Body of pancreas (tissue), 4 donors: ENCODE data around the gene GPBP1. TPM values are rescaled to one million over a fixed set of nuclear protein-coding genes. Genes with fewer than 3 reads are reported as not detected.
A peak's percentile ranks its signal among the peaks of the same experiment; 100 is the strongest.
"Not testable (repeated sequence)": the region's sequence is repeated elsewhere in the genome, so short reads cannot be mapped to it uniquely, and the experiment has no call there.

Source experiments
- ATAC-seq: fragments of 150-250 bp; one replicate; pipeline ENCODE4 v1.9.1; 2016
- DNase-seq, 4 donors: peaks; one replicate each; pipeline ENCODE4 v3.0.0-alpha.2; 2019
- H3K27ac ChIP-seq, 4 donors: fragments of 200-600 bp; sonication (generic); 1 replicate in 3 of 4; 2 replicates in 1 of 4; pipeline versions ENCODE4 v1.5.1 to v1.6.1; 2016 to 2019; ENCODE audit warnings: mild to moderate bottlenecking in 1 of 4, mixed read lengths in 1 of 4, moderate library complexity in 1 of 4
- H3K27me3 ChIP-seq, 2 donors: fragments of 200-600 bp; sonication (generic); one replicate each; pipeline ENCODE4 v1.6.0; 2016; ENCODE audit warnings: mild to moderate bottlenecking in 1 of 2
- H3K36me3 ChIP-seq, 2 donors: fragments of 200-600 bp; sonication (generic); replicated peaks in 1 of 2; 2 replicates each; pipeline ENCODE4 v1.5.1; 2016; ENCODE audit warnings: low read depth in 2 of 2; ENCODE audit not compliant: insufficient read depth in 1 of 2
- H3K4me1 ChIP-seq: fragments of 200-600 bp; sonication (generic); one replicate; pipeline ENCODE4 v1.6.0; 2016
- H3K4me3 ChIP-seq, 2 donors: fragments of 200-600 bp; sonication (generic); 1 replicate in 1 of 2; 2 replicates in 1 of 2; pipeline ENCODE4 v1.5.1; 2016 to 2019
- H3K9me3 ChIP-seq, 3 donors: fragments of 200-600 bp; sonication (generic); 1 replicate in 2 of 3; 2 replicates in 1 of 3; pipeline ENCODE4 v1.5.1; 2016
- POLR2A ChIP-seq, 3 donors: fragments of 450-650 bp; IDR thresholded peaks; one replicate each; pipeline ENCODE4 v1.6.1; 2016; ENCODE audit warnings: antibody characterized with exemption in 3 of 3, mild to moderate bottlenecking in 2 of 3
- WGBS, 2 donors: methylation state at CpG; one replicate each; pipeline ENCODE4 v1.1.5; 2017; 5-methylcytosine and 5-hydroxymethylcytosine counted together
- intact Hi-C: fragments of 100-400 bp; cut with DNase I; formaldehyde crosslinking; loops from one replicate; pipeline ENCODE4 v1.15.1; 2023
- total RNA-seq, 2 donors: library from RNA; depleted of rRNA; stranded (reverse); fragments of >200 nt; gene quantifications; one replicate each; pipeline ENCODE4 v1.1.0, GENCODE V29; 2016
- TF ChIP-seq, protein P1 (sequence below), 7 experiments: fragments of 450-650 bp in 4 of 7; fragments of 200-600 bp in 3 of 7; sonication (generic) in 3 of 7; IDR thresholded peaks; one replicate each; pipeline ENCODE4 v1.5.1; 2016 to 2019; ENCODE audit warnings: antibody characterized with exemption in 7 of 7

GPBP1 gene
- total RNA-seq, 2 donors from 2014 or later = 53.2 to 67.2 TPM

DNA sequence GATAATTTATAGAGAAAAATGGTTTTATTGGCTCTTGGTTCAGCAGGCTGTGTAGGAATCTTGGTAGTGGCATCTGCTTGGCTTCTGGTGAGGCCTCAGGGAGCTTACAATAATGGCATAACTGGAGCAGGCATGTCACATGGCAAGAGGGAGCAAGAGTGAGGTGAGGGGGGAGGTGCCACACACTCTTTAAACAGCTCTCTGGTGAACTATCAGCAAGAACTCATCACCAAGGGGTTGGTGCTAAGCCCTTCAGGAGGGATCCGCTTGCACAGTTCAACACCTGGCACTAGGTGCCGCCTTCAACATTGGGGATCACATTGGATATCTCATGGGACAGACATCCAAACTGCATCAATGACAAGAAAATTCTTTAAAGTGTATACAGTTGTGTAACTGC, 10.5 kb downstream of the GPBP1 start:
- Histone ChIP-seq H3K36me3 (no peaks in the 10 kb centered on the region), H3K27ac (no peak overlapping the region), H3K4me1 (peaks cover 75% of the 10 kb centered on the region), H3K9me3 (no peaks in the 10 kb centered on the region), H3K27me3 (no peaks in the 10 kb centered on the region), H3K4me3 (no peak overlapping the region)
- no peak for ATAC-seq
- TF ChIP-seq POLR2A (IDR thresholded peaks at IDR 0.05) = no peak
- TF ChIP-seq, protein P1, sequence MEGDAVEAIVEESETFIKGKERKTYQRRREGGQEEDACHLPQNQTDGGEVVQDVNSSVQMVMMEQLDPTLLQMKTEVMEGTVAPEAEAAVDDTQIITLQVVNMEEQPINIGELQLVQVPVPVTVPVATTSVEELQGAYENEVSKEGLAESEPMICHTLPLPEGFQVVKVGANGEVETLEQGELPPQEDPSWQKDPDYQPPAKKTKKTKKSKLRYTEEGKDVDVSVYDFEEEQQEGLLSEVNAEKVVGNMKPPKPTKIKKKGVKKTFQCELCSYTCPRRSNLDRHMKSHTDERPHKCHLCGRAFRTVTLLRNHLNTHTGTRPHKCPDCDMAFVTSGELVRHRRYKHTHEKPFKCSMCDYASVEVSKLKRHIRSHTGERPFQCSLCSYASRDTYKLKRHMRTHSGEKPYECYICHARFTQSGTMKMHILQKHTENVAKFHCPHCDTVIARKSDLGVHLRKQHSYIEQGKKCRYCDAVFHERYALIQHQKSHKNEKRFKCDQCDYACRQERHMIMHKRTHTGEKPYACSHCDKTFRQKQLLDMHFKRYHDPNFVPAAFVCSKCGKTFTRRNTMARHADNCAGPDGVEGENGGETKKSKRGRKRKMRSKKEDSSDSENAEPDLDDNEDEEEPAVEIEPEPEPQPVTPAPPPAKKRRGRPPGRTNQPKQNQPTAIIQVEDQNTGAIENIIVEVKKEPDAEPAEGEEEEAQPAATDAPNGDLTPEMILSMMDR (IDR thresholded peaks at IDR 0.05) = no peak
- DNase-seq = no peak
- WGBS, 2 donors = 88 to 100% methylated on average over 1 to 2 of the region's 2 CpGs
- intact Hi-C loops = no loop called here

DNA sequence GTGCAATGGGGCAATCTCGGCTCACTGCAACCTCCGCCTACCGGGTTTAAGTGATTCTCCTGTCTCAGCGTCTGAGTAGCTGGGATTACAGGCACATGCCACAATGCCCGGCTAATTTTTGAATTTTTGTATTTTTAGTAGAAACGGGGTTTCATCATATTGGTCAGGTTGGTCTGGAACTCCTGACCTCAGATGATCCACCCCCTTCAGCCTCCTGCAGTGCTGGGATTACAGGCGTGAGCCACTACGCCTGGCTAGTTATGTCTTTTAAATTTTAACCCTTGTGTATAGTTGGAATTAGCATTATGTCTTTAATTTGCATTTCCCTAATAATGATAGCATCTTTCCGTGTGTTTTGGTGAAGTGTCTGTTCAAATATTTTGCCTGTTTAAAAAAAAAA, 11.5 kb downstream of the GPBP1 start:
- TF ChIP-seq, protein P1 (IDR thresholded peaks at IDR 0.05) = no peak
- TF ChIP-seq POLR2A (IDR thresholded peaks at IDR 0.05) = no peak
- ATAC-seq = no peak
- H3K4me3 ChIP-seq = no peak overlapping the region

DNA sequence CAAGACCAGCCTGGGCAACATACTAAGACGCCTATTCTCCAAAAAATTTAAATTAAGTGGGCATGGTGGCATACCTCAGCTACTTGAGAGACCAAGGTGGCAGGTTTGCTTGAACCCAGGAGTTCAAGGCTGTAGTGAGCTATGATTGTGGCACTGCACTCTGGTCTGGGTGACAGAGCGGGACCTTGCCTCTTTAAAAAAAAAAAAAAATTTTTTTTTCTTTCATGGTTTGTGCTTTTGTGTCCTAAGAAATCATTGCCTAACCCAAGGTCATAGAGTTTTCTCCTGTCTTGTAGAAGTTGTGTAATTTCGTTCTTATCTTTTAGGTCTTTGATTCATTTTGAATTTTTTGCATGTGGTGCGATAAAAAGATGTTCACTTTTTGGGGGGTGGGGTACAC, 12.3 kb downstream of the GPBP1 start:
- intact Hi-C loops = no loop called here
- peaks cover 75% of the 10 kb centered on the region for H3K4me1 ChIP-seq
- TF ChIP-seq POLR2A (IDR thresholded peaks at IDR 0.05) = no peak
- TF ChIP-seq, protein P1 (IDR thresholded peaks at IDR 0.05) = no peak

More for the DNA sequence above, 11.5 kb downstream of the GPBP1 start:
- peak overlapping the region in 2 of 4 donors; percentile 41 to 70 for H3K27ac ChIP-seq
- peaks cover 75% of the 10 kb centered on the region for H3K4me1 ChIP-seq
- DNase-seq = no peak
- H3K27me3 ChIP-seq = no peaks in the 10 kb centered on the region
- 24 to 36% methylated on average over 9 of the region's 9 CpGs for WGBS, 2 donors
- no peaks in the 10 kb centered on the region for H3K9me3 ChIP-seq
- intact Hi-C loops = no loop called here
- no peaks in the 10 kb centered on the region for H3K36me3 ChIP-seq

DNA sequence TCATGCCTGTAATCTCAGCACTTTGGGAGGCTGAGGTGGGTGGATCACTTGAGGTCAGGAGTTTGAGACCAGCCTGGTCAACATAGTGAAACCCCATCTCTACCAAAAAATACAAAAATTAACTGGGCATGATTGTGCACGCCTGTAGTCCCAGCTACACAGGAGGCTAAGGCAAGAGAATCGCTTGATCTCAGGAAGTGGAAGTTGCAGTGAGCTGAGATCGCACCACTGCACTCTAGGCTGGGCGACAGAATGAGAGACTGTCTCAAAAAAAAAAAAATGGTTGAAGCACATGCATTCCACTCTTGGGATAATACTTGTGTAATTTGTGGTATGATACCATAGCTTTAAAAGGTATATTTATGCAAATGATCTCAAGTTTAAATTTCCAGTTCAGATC, 14.1 kb downstream of the GPBP1 start:
- WGBS, 2 donors = 68 to 97% methylated on average over 4 of the region's 4 CpGs
- ATAC-seq = not testable (repeated sequence)

More for the DNA sequence above, 12.3 kb downstream of the GPBP1 start:
- H3K27ac ChIP-seq = peak overlapping the region in 3 of 4 donors; percentile 41 to 70 (median 52)
- peak; percentile 77 for ATAC-seq
- H3K36me3 ChIP-seq = no peaks in the 10 kb centered on the region
- H3K4me3 ChIP-seq = no peak overlapping the region
- WGBS, 2 donors = 33 to 34% methylated on average over 4 of the region's 4 CpGs
- DNase-seq = no peak
- H3K27me3 ChIP-seq = no peaks in the 10 kb centered on the region
- no peaks in the 10 kb centered on the region for H3K9me3 ChIP-seq

DNA sequence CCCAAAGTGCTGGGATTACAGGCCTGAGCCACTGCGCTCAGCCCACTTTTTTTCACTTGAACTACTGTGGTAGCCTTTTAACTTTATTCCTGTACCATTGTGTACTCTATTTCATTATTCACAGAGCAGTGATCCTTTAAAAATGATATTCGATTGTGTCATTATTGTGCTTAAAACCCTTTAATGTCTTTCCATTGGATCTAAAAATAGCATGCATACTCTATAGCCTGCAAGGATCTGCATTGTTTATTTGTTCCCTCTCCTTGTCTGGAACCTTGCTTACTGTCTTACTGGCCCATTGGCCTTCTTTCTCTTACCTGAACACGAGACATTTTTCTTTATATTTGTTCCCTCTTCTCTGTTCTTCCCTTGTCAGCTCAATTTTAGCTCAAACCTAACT, 15.7 kb downstream of the GPBP1 start:
- WGBS, 2 donors = 60 to 62% methylated on average over 3 of the region's 3 CpGs
- H3K4me1 ChIP-seq = peaks cover 69% of the 10 kb centered on the region
- ATAC-seq = no peak

More for the DNA sequence above, 14.1 kb downstream of the GPBP1 start:
- H3K36me3 ChIP-seq, H3K27me3 ChIP-seq, intact Hi-C loops, H3K9me3 ChIP-seq, H3K27ac ChIP-seq, DNase-seq, H3K4me3 ChIP-seq: not testable (repeated sequence)
- peaks cover 69% of the 10 kb centered on the region for H3K4me1 ChIP-seq

More for the DNA sequence above, 15.7 kb downstream of the GPBP1 start:
- no peaks in the 10 kb centered on the region for H3K9me3 ChIP-seq
- H3K4me3 ChIP-seq = no peak overlapping the region
- DNase-seq = no peak
- peak overlapping the region in 2 of 4 donors; percentile 5 to 13 for H3K27ac ChIP-seq
- H3K27me3 ChIP-seq = no peaks in the 10 kb centered on the region
- no peaks in the 10 kb centered on the region for H3K36me3 ChIP-seq
- intact Hi-C loops = no loop called here
- no peak for TF ChIP-seq POLR2A (IDR thresholded peaks at IDR 0.05)
- TF ChIP-seq, protein P1 (IDR thresholded peaks at IDR 0.05) = no peak
